ENCODE measurements around the gene ZNF681. TPM values are rescaled to one million over a fixed set of nuclear protein-coding genes. Genes with fewer than 3 reads are reported as not detected.
A peak's percentile ranks its signal among the peaks of the same experiment; 100 is the strongest.

The ZNF681 gene
- 1 to 10 TPM; 2.3 to 6.2 (median 2.5) TPM for total RNA-seq

GRCh38 chr19:23758187-23759074 is at the start of gene ZNF681:
Gene ZNF681 (minus strand): TSS chr19:23758891. CDS start chr19:23758749, 142 bp downstream.
- no peaks in the 10 kb centered on the region for H3K9me3 ChIP-seq
- 1% methylated on average over 35 of the region's 44 CpGs for WGBS, 2 donors
- no peaks in the 10 kb centered on the region for H3K27me3 ChIP-seq
- H3K36me3 ChIP-seq = peaks cover 0 to 11% (median 0%) of the 10 kb centered on the region in 3 donors
- peak in 5 of 6 experiments; percentile 21 to 47 (median 25) for TF ChIP-seq CTCF (IDR thresholded peaks at IDR 0.05)
- peak in 2 of 4 donors; percentile 47 to 63 for TF ChIP-seq POLR2A (IDR thresholded peaks at IDR 0.05)
- peak within 1 kb of the TSS; percentile 56 to 73 (median 70) for H3K4me3 ChIP-seq
- peaks cover 0 to 27% (median 4%) of the 10 kb centered on the region in 3 donors for H3K4me1 ChIP-seq
- peak; percentile 58 for DNase-seq
- peak within 1 kb of the TSS; percentile 79 to 89 (median 85) for H3K27ac ChIP-seq
- intact Hi-C loops (cut with DNase I) = no loop called here

DNA sequence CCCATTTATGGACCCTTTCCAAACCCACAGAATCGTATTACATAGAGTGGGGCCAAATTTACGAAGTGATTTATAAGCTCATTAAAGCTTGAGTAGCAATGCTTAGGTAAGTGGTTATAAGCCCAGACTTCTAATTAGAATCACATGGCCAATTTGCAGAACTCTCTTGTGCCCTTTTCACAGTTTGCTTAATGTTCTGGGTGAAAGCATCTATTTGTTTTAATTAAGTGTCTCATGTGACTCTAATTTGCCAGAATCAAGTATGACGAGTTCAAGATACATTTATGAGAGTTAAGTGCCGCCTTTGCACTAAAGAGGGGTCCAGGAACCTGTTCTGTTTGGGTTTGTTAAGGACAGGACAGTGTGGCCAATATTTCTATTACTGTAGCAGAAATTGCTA is 46.0 kb upstream of the ZNF681 start:
- no peak for DNase-seq
- Histone ChIP-seq H3K4me1 (no peaks in the 10 kb centered on the region), H3K27me3 (no peaks in the 10 kb centered on the region), H3K9me3 (peaks cover 0 to 6% (median 0%) of the 10 kb centered on the region in 3 donors), H3K4me3 (no peak overlapping the region), H3K27ac (no peak overlapping the region), H3K36me3 (peaks cover 0 to 34% (median 0%) of the 10 kb centered on the region in 3 donors)
- WGBS, 2 donors = 82 to 91% methylated on average over 4 of the region's 4 CpGs
- TF ChIP-seq POLR2A (IDR thresholded peaks at IDR 0.05) (no peak), CTCF (IDR thresholded peaks at IDR 0.05) (no peak)
- intact Hi-C loops (cut with DNase I) = no loop called here

GRCh38 chr19:23802290-23802689 is 43.6 kb upstream of the ZNF681 start:
- intact Hi-C loops (cut with DNase I) = no loop called here
- Histone ChIP-seq H3K4me3 (no peak overlapping the region), H3K27ac (no peak overlapping the region), H3K9me3 (peaks cover 0 to 10% (median 0%) of the 10 kb centered on the region in 3 donors), H3K27me3 (no peaks in the 10 kb centered on the region), H3K36me3 (peaks cover 0 to 15% (median 0%) of the 10 kb centered on the region in 3 donors), H3K4me1 (no peaks in the 10 kb centered on the region)
- DNase-seq = no peak
- no peak for TF ChIP-seq POLR2A (IDR thresholded peaks at IDR 0.05)
- TF ChIP-seq CTCF (IDR thresholded peaks at IDR 0.05) = no peak

DNA sequence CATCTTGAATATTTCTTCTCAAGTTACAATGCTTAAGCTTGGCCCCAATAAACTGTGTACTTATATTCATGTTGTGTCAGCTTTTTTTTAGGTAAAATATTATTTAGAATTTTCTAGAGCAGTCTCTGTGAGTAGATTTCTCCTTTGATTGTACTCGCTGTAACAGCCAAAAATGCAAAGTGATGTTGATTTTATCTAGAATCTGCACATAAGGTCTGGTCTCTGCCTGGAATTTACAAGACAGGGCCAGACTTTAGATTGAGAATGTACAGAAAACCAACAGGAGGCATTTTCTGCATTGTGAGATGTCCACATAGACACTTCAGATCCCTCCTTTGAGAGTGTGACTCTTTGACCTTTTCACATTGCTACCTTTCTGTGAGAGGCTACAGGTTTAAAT is 43.1 kb upstream of the ZNF681 start:
- Histone ChIP-seq H3K9me3 (peaks cover 0 to 14% (median 0%) of the 10 kb centered on the region in 3 donors), H3K36me3 (peaks cover 0 to 15% (median 0%) of the 10 kb centered on the region in 3 donors), H3K4me3 (no peak overlapping the region), H3K27me3 (no peaks in the 10 kb centered on the region), H3K27ac (no peak overlapping the region), H3K4me1 (no peaks in the 10 kb centered on the region)
- 93 to 100% methylated on average over 1 of the region's 1 CpG for WGBS, 2 donors
- no peak for DNase-seq
- intact Hi-C loops (cut with DNase I) = no loop called here
- TF ChIP-seq CTCF (IDR thresholded peaks at IDR 0.05) (no peak), POLR2A (IDR thresholded peaks at IDR 0.05) (no peak)

DNA sequence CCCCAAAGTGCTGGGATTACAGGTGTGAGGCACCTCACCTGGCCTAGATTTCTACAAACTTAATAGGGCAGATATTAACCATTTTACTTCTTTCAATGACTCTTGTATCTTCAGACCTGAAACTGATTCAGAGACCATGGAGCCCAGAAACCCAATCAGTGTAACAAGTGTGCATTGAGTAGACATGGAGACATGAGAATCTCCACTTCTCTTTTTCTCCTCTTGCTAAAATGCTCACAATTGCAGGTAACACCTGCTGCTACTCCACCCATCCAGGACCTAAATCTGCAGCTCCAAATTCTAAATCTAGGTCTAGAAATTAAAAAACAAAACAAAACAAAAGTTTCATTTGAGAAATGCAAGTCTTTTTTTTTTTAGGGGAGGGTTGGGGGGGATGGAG is 42.2 kb upstream of the ZNF681 start:
- Histone ChIP-seq H3K4me1 (no peaks in the 10 kb centered on the region), H3K27me3 (no peaks in the 10 kb centered on the region), H3K27ac (no peak overlapping the region), H3K4me3 (no peak overlapping the region), H3K9me3 (peaks cover 0 to 16% (median 3%) of the 10 kb centered on the region in 3 donors), H3K36me3 (peaks cover 0 to 15% (median 0%) of the 10 kb centered on the region in 3 donors)
- DNase-seq = no peak
- intact Hi-C loops (cut with DNase I) = no loop called here
- TF ChIP-seq CTCF (IDR thresholded peaks at IDR 0.05) (no peak), POLR2A (IDR thresholded peaks at IDR 0.05) (no peak)

All from esophagus squamous epithelium (tissue), 5 donors.